Neural cell (in vitro differentiated cells): ENCODE measurements around the gene HMCN2. TPM values are rescaled to one million over a fixed set of nuclear protein-coding genes. Genes with fewer than 3 reads are reported as not detected.

Experiments used
- H2AFZ ChIP-seq: fragments of 200-600, 300-800 bp; sonication (generic), shearing (Covaris generic); 2 replicates; pipeline ENCODE4 v1.6.0; 2014; ENCODE audit warnings: low read depth, mild to moderate bottlenecking, antibody characterized with exemption, low read length, moderate library complexity
- H3F3A ChIP-seq: fragments of 200-600 bp; shearing (Covaris generic); 2 replicates; pipeline ENCODE4 v1.6.1; 2016; ENCODE audit warnings: mild to moderate bottlenecking, moderate library complexity, mixed read lengths, antibody characterized with exemption, low read length; ENCODE audit not compliant: insufficient read depth, poor library complexity, severe bottlenecking
- H3K27ac ChIP-seq: fragments of 200-600, 300-800 bp; sonication (generic), shearing (Covaris generic); 2 replicates; pipeline ENCODE4 v1.5.1; 2014; ENCODE audit warnings: mild to moderate bottlenecking, low read length, moderate library complexity
- H3K27me3 ChIP-seq: fragments of 300-800, 200-600 bp; sonication (generic), shearing (Covaris generic); 2 replicates; pipeline ENCODE4 v1.6.0; 2014; ENCODE audit warnings: mild to moderate bottlenecking, low read depth, low read length, moderate library complexity; ENCODE audit not compliant: insufficient read depth
- H3K36me3 ChIP-seq: fragments of 300-800, 200-600 bp; sonication (generic), shearing (Covaris generic); 2 replicates; pipeline ENCODE4 v1.5.1; 2014; ENCODE audit warnings: mild to moderate bottlenecking, antibody characterized with exemption, low read length, moderate library complexity; ENCODE audit not compliant: insufficient read depth
- H3K4me2 ChIP-seq: fragments of 300-800, 200-600 bp; sonication (generic), shearing (Covaris generic); 2 replicates; pipeline ENCODE4 v1.6.0; 2014; ENCODE audit warnings: mild to moderate bottlenecking, low read length
- H3K4me3 ChIP-seq: fragments of 300-800, 200-600 bp; sonication (generic), shearing (Covaris generic); 2 replicates; pipeline ENCODE4 v1.5.1; 2014; ENCODE audit warnings: mild to moderate bottlenecking, low read length, moderate library complexity
- H3K79me2 ChIP-seq: fragments of 200-600 bp; shearing (Covaris generic); replicated peaks from 2 replicates; pipeline ENCODE4 v1.6.0; 2014; ENCODE audit warnings: mild to moderate bottlenecking, low read length, moderate library complexity; ENCODE audit not compliant: insufficient read depth
- H3K9ac ChIP-seq: fragments of 300-800, 200-600 bp; sonication (generic), shearing (Covaris generic); 2 replicates; pipeline ENCODE4 v1.6.1; 2016; ENCODE audit warnings: mild to moderate bottlenecking, low read length, mixed read lengths
- H3K9me2 ChIP-seq: fragments of 200-600 bp; shearing (Covaris generic); 2 replicates; pipeline ENCODE4 v1.6.1; 2016; ENCODE audit warnings: mild to moderate bottlenecking, low read length, mixed read lengths; ENCODE audit not compliant: insufficient read depth
- H3K9me3 ChIP-seq: fragments of 200-600, 300-800 bp; sonication (generic), shearing (Covaris generic); 2 replicates; pipeline ENCODE4 v1.6.1; 2016; ENCODE audit warnings: mild to moderate bottlenecking, mixed run types, low read length, moderate library complexity, mixed read lengths
- H4K20me1 ChIP-seq: fragments of 200-600 bp; shearing (Covaris generic); 2 replicates; pipeline ENCODE4 v1.6.1; 2016; ENCODE audit warnings: mild to moderate bottlenecking, mixed run types; ENCODE audit not compliant: insufficient read depth
- CTCF ChIP-seq: fragments of 450-650 bp; IDR thresholded peaks from 2 replicates; pipeline ENCODE4 v1.5.1; 2014; ENCODE audit warnings: antibody characterized with exemption, mild to moderate bottlenecking, moderate library complexity; ENCODE audit not compliant: poor library complexity, severe bottlenecking
- EP300 ChIP-seq: fragments of 450-650 bp; conservative IDR thresholded peaks from 2 replicates; pipeline ENCODE4 v1.6.1; 2014; ENCODE audit warnings: antibody characterized with exemption, mild to moderate bottlenecking, moderate library complexity; ENCODE audit not compliant: poor library complexity, severe bottlenecking
- EZH2 ChIP-seq: fragments of 200-600, 300-800 bp; shearing (Covaris generic), sonication (generic); IDR thresholded peaks from 2 replicates; pipeline ENCODE4 v1.6.1; 2014; ENCODE audit warnings: antibody characterized with exemption, low read length, borderline replicate concordance, mild to moderate bottlenecking; ENCODE audit not compliant: insufficient read depth, poor library complexity, severe bottlenecking
- MXI1 ChIP-seq: fragments of 450-650 bp; conservative IDR thresholded peaks from 2 replicates; pipeline ENCODE4 v1.6.1; 2014; ENCODE audit warnings: antibody characterized with exemption, mild to moderate bottlenecking; ENCODE audit not compliant: poor library complexity, severe bottlenecking
- POLR2AphosphoS5 ChIP-seq: IDR thresholded peaks from 2 replicates; pipeline ENCODE4 v1.6.1; 2012
- RAD21 ChIP-seq: fragments of 450-650 bp; conservative IDR thresholded peaks from 2 replicates; pipeline ENCODE4 v1.6.1; 2014; ENCODE audit warnings: antibody characterized with exemption, mild to moderate bottlenecking, moderate library complexity
- SMC3 ChIP-seq: fragments of 450-650 bp; conservative IDR thresholded peaks from 2 replicates; pipeline ENCODE4 v1.6.1; 2014; ENCODE audit warnings: antibody characterized with exemption, mild to moderate bottlenecking, moderate library complexity; ENCODE audit not compliant: poor library complexity
- TAF1 ChIP-seq: IDR thresholded peaks from 2 replicates; pipeline ENCODE4 v1.6.1; 2012; ENCODE audit warnings: low read depth
- polyA plus RNA-seq: library from polyadenylated mRNA; depleted of rRNA; stranded (reverse); fragments of >200 nt; gene quantifications from 2 replicates; pipeline ENCODE4 v1.2.3, GENCODE V29; 2014
- TF ChIP-seq, protein P1 (sequence below): IDR thresholded peaks from 2 replicates; pipeline ENCODE4 v1.6.1; 2012; ENCODE audit warnings: borderline replicate concordance

HMCN2 gene
- polyA plus RNA-seq, 1 donor from 2014 or later, result 1.7 TPM

DNA sequence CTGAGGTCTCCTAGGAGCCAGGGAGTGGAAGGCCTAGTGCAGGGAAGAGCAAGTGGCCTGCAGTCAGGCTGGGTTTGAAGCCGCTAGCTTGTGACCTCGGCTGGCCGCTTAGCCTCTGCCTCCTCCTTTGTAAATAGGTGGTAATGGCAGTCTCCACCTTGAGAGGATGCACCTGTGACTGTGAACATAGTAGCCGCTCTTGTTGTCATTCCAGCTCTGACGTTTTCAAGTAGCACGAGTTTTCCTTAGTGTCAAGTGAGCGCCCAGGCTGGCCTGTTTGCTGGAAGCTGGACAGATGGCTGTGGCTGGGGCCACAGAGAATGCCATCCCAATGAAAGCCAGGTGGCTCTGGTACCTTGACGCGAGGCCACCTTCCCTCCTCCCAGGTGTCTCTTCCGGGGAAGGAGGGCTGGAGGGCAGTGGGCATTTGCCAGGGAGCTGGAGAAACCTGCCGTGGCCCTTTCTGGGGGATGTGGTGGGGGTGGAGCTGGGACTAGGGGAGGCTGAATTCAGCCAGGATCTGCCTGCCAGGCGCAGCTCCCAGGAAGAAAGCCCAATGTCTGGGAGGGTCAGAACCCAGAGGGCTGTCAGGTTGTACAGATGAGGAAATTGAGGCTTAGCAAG is 181.7 kb downstream of the HMCN2 start:
- Histone ChIP-seq H2AFZ (no peak overlapping the region), H4K20me1 (no peaks in the 10 kb centered on the region), H3K27me3 (peaks cover 26% of the 10 kb centered on the region), H3F3A (no peaks in the 10 kb centered on the region), H3K9me2 (no peaks in the 10 kb centered on the region), H3K4me2 (no peak overlapping the region), H3K27ac (no peak overlapping the region), H3K9ac (no peak overlapping the region), H3K4me3 (no peak overlapping the region), H3K36me3 (no peaks in the 10 kb centered on the region), H3K9me3 (no peaks in the 10 kb centered on the region), H3K79me2 (no peaks in the 10 kb centered on the region)
- TF ChIP-seq SMC3 (no peak), MXI1 (no peak), TAF1 (no peak), CTCF (no peak), RAD21 (no peak), EZH2 (no peak), EP300 (no peak), POLR2AphosphoS5 (no peak)
- TF ChIP-seq, protein P1, sequence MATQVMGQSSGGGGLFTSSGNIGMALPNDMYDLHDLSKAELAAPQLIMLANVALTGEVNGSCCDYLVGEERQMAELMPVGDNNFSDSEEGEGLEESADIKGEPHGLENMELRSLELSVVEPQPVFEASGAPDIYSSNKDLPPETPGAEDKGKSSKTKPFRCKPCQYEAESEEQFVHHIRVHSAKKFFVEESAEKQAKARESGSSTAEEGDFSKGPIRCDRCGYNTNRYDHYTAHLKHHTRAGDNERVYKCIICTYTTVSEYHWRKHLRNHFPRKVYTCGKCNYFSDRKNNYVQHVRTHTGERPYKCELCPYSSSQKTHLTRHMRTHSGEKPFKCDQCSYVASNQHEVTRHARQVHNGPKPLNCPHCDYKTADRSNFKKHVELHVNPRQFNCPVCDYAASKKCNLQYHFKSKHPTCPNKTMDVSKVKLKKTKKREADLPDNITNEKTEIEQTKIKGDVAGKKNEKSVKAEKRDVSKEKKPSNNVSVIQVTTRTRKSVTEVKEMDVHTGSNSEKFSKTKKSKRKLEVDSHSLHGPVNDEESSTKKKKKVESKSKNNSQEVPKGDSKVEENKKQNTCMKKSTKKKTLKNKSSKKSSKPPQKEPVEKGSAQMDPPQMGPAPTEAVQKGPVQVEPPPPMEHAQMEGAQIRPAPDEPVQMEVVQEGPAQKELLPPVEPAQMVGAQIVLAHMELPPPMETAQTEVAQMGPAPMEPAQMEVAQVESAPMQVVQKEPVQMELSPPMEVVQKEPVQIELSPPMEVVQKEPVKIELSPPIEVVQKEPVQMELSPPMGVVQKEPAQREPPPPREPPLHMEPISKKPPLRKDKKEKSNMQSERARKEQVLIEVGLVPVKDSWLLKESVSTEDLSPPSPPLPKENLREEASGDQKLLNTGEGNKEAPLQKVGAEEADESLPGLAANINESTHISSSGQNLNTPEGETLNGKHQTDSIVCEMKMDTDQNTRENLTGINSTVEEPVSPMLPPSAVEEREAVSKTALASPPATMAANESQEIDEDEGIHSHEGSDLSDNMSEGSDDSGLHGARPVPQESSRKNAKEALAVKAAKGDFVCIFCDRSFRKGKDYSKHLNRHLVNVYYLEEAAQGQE, result no peak

- Histone ChIP-seq H3F3A (no peaks in the 10 kb centered on the region), H3K9me3 (no peaks in the 10 kb centered on the region), H3K4me3 (no peak overlapping the region), H3K27ac (no peak overlapping the region), H3K9ac (no peak overlapping the region), H3K79me2 (no peaks in the 10 kb centered on the region), H3K36me3 (no peaks in the 10 kb centered on the region), H2AFZ (no peak overlapping the region), H3K4me2 (no peak overlapping the region), H3K9me2 (no peaks in the 10 kb centered on the region), H4K20me1 (no peaks in the 10 kb centered on the region), H3K27me3 (peaks cover 26% of the 10 kb centered on the region)
- TF ChIP-seq EP300, result no peak
- TF ChIP-seq, protein P1, result no peak
- TF ChIP-seq CTCF, result no peak
- TF ChIP-seq MXI1, result no peak
- TF ChIP-seq POLR2AphosphoS5, result no peak
- TF ChIP-seq EZH2, result no peak
- no peak for TF ChIP-seq RAD21
- no peak for TF ChIP-seq TAF1
- no peak for TF ChIP-seq SMC3
These were observed 182.6 kb downstream of the HMCN2 start for GRCh38 chr9:130448035-130448624.
